GM21423 (cell line): Measurements from ENCODE around the gene SMIM35.

Experiments used
- ATAC-seq: cut with Tn5 transposase; IDR thresholded peaks from one replicate; pipeline ENCODE4 v1.9.1; 2021; ENCODE audit warnings: mild to moderate bottlenecking, moderate library complexity; ENCODE audit not compliant: unreplicated experiment

SMIM35 gene

GRCh38 chr11:118046051-118046963 lies 40.5 kb downstream of the SMIM35 start:
- ATAC-seq: no peak

DNA sequence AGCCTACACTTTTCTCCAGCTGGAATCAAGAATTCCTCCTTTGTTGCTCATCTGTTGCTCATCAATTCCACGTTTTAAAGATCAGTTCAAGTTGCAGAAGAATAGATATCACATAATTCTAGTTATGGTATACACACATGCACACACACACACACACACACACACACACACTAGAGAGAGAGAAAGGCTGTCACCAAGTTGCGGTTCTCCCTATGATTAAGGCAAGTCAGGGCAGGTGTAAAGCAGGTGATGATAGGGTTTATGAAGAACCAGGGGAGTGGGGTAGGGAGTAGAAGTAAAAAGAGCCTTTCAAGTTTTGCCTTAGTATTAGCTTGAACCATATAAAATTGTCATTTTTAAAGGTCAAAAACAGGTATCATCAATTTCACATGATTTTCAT lies 41.6 kb downstream of the SMIM35 start:
- no peak for ATAC-seq

DNA sequence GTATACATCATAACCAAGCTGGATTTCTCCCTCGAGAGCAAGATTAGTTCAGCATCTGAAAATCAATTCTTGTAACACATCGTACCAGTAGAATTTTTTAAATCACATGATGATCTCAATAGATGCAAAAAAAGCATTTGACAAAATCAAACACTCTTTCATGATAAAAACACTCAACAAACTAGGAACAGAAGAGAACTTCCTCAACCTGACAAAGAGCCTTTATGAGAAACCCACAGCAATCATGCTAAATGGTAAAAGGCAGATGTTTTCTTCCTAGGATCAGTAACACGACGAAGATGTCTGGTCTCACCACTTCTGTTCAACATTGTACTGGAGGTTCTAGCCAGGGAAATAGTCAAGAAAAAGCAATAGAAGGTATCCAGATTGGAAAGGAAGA lies 44.0 kb downstream of the SMIM35 start:
- no peak for ATAC-seq

GRCh38 chr11:118042141-118042540 lies 44.6 kb downstream of the SMIM35 start:
- ATAC-seq: no peak

DNA sequence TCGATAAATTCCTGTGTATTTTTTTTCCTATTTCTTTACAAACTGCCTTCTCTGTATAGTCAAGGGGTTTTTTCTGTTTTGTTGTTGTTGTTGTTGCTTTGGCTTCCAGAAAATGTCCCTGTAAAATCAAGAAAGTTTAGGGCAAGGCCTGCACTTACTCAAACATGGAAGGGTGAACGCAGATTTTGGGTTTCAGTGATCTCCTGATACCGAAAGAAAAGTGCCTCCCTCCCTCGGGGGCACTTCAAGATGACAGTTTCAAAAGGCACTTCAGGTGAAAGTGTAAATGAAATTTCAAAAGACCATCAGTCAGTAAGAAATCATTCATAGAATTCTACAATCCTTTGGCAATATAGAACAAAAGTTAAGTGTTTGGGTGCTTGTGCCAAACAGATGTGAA lies 53.3 kb downstream of the SMIM35 start:
- ATAC-seq: no peak

DNA sequence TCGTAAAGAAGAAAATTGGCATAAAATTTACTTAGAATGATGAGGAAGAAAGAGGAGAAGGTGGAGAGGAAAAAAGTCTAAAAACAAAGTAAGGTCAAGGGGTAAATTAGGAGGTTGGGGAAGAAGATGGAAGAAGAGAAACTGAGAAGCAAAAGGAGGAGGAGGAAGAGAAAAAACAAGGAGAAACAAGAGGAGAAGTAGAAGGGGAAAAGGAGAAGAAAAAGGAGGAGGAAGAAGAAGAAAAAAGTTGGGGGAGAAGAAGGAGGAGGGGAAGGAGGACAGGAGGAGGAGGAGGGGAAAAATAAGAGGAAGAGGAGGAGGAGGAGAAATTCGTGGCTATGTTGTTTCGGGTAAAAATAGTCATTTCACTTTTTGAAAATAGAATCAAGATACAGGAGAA lies 58.1 kb downstream of the SMIM35 start:
- no peak for ATAC-seq

DNA sequence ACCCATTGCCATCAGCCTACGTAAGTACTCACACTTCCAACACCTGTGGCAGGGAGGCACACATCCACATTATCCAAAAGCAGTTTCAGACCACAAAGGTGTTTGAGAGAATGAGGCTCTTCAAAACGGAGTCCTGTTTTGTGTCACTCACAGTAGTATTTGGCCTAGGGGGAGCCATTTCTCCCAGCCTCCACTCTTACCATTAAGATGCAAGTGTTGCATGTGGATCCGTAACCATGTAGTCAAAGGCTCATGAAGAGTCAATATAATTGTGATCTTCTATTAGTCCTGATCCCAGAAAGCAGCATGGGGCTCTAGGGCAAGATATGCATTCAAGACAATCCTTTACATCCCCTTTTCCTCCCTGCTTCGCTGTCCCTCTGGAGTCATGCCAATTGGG lies 59.1 kb downstream of the SMIM35 start:
- ATAC-seq: no peak

DNA sequence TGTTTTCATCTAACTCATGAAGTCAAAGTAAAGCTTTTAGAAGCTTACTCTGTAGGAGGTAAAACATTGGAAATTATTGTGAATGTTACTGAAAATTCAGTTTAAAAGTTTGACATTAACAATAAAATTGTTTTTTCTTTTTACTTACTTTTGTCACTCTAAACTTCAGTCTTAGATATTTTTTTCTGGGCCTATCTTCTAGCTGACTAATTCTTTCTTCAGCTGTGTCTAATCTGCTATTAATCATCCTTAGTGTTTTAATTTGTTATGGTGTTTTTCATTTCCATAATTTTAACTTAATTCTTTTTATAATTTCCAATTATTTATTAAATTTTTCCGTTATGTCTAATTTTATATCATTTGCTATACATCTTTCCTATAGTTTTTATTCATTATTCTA lies 65.6 kb downstream of the SMIM35 start:
- ATAC-seq: no peak

DNA sequence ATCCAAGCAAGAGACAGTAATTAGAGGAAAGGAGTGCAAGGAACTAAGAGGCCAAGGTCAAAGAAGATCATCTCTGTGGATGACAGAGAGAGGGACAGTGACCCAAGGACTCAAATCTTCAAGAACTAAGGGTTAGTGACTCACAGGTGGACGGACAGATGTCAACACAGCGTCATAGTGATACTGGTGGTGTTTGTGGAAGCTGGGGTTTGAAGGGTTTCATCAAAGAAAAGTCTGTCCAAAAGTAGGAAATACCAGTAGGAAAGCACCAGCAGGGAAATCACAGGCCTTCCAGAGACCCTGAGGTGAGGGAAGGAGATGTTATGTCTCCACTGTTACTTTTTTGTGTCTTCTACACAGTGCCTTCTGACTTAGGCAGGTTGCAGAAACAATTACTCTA lies 68.4 kb downstream of the SMIM35 start:
- ATAC-seq: no peak

DNA sequence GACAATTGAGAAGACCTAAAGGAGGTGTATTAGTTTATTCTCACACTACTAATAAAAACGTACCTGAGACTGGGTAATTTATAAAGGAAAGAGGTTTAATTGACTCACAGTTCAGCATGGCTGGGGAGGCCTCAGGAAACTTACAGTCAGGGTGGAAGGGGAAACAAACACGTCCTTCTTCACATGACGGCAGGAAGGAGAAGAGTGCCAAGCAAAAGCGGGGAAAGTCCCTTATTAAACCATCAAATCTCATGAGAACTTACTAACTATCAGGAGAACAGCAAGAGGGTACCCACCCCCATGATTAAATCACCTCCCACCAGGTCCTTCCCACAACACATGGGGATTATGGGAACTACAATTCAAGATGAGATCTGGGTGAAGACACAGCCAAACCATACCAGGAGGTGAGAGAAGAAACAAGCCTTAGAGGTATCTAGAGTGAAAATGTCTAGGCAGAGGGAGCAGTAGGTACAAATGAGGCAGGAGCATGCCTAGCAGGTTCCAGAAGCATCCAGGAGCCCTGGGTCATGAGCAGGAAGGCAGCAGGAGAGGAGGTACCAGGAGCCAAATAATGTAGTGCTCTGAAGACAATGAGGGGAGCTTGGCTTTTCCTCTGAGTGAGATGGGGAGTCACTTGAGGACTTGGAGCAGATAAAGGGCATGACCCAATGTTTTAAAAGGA lies 69.0 kb downstream of the SMIM35 start:
- ATAC-seq: no peak

GRCh38 chr11:118017111-118017510 lies 69.7 kb downstream of the SMIM35 start:
- no peak for ATAC-seq

GRCh38 chr11:118016104-118016503 lies 70.7 kb downstream of the SMIM35 start:
- ATAC-seq: no peak

GRCh38 chr11:118015385-118015841 lies 71.3 kb downstream of the SMIM35 start:
- no peak for ATAC-seq

GRCh38 chr11:118014022-118014421 lies 72.7 kb downstream of the SMIM35 start:
- ATAC-seq: no peak

GRCh38 chr11:118012083-118012669 lies 74.6 kb downstream of the SMIM35 start:
- peak; percentile 29 for ATAC-seq

GRCh38 chr11:118010738-118011461 lies 75.9 kb downstream of the SMIM35 start:
- ATAC-seq: peak; percentile 75

- peak; percentile 3 for ATAC-seq
These were observed 76.7 kb downstream of the SMIM35 start for GRCh38 chr11:118009864-118010737.

DNA sequence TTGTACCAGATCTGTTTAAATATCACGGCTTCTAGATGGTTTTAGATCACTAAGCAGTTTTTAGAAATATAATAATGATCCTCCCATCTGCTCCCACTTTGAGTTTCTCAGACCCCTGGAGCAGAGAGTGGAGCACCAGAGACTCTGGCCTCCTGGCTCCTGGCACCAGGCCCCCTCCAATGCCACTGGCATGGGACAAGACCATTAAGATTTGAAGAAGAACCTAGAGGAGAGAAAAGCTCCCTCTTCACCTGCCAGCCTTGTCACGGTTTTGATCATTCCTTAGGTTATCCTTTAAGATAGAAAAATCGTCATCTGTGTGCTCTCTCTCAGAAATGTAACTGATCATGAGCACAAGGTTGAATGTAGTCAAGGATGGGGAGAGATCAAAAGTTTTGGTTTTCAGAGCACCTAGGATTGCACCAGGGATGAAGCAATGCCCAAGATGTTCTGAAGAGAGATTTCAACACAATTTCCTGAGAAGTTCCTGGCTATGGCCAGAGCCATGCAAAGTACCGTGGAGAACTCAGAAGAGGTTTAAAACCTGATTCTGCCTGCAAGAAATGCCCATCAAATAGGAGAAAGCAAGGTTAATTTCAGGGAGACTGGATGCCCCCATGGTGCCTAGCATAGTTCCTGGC lies 78.4 kb downstream of the SMIM35 start:
- ATAC-seq: no peak

DNA sequence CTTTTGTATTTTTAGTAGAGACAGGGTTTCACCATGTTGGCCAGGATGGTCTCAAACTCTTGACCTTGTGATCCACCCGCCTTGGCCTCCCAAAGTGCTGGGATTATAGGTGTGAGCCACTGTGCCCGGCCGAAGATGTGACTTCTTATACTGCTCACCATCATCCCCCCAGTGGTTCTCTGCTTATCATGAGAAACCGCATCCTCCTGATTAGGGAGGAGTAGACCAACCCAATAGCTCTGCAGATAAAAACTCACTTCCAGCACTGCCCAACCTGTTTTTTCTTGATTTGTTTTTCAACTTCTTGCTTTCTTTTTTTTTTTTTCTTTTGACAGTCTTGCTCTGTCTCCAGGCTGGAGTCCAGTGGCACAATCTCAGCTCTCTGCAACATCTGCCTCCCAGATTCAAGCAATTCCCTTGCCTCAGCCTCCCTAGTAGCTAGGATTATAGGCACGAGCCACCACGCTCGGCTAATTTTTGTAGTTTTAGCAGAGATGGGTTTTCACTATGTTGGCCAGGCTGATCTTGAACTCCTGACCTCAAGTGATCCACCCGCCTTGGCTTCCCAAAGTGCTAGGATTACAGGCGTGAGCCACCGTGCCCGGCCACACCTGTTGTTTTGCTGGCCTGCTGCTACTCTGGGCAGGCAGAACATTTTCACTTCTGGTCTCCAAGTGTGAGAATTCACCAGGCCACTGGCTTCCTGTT lies 79.0 kb downstream of the SMIM35 start:
- peak; percentile 32 for ATAC-seq
